ENCODE measurements around the gene NKAIN2.
"Not testable (repeated sequence)": the region's sequence is repeated elsewhere in the genome, so short reads cannot be mapped to it uniquely, and the experiment has no call there.

Gene NKAIN2

DNA sequence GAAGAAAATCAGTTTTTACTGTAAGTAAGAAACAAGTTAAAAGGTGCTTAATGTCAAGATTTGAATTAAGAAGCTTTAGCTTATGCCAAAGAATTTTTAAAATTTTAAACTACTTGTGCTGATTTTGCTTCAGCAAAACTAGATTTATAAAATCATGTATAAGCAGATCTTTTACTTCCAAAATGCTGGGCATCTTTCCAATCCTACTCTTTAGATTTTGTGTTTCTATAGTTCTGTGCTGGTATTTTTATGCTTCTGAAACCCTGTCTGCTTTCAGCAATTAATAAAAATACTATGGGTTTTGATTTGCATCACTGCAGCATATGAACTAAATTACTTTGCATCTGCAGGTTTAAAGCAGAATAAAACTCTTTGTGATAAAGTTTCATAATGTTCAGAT is 920.0 kb downstream of the NKAIN2 start:
- H3K4me3 ChIP-seq (ENCODE audit: low read depth, low read length), result no peak overlapping the region

GRCh38 chr6:124737804-124738203 is 934.1 kb downstream of the NKAIN2 start:
- not testable (repeated sequence) for H3K4me3 ChIP-seq (ENCODE audit: low read depth, low read length)

- H3K4me3 ChIP-seq (ENCODE audit: low read depth, low read length), result no peak overlapping the region
Observed at GRCh38 chr6:124738482-124738881, 934.8 kb downstream of the NKAIN2 start.

DNA sequence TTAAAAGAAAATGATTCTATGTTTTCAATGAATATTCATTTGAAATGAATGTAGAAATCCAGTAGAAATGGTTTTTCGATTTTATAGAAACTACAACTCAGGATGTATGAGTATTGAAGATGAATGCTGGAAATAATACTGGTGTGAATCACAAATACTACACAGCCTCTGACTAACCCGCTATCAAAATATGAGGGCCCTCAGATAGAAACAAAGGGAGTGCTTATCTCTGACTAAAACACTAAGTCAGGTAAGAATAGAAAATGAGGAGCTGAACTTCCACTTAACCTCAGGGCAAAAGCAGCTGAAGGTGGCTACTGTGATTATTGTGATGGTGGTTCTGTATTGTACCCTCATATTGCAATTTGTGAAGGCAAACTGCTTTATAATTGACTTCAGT is 937.7 kb downstream of the NKAIN2 start:
- H3K4me3 ChIP-seq (ENCODE audit: low read depth, low read length), result no peak overlapping the region

- H3K4me3 ChIP-seq (ENCODE audit: low read depth, low read length), result no peak overlapping the region
Observed at GRCh38 chr6:124742971-124743370, 939.3 kb downstream of the NKAIN2 start.

- H3K4me3 ChIP-seq (ENCODE audit: low read depth, low read length), result no peak overlapping the region
Observed at GRCh38 chr6:124743420-124743819, 939.8 kb downstream of the NKAIN2 start.

DNA sequence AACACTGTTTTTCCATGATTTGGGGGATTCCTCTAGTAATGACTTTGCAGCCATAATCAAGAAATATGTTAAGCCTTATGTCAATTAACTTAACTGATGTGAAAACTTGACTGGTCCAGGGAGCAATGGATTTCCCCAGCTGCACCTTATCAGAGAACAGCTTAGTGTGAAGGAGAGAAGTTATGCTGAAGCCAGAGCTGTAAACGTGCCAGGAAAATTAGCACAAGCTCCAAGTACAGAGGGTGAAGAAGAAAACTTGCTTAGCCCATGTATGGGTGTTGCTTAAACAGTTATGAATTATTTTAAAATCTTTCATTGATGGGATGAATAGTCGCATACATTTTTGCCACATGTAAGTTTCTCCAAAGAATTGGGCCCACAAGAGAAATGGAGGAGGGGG is 943.7 kb downstream of the NKAIN2 start:
- no peak overlapping the region for H3K4me3 ChIP-seq (ENCODE audit: low read depth, low read length)

GRCh38 chr6:124748778-124749177 is 945.1 kb downstream of the NKAIN2 start:
- no peak overlapping the region for H3K4me3 ChIP-seq (ENCODE audit: low read depth, low read length)

GRCh38 chr6:124753001-124753400 is 949.3 kb downstream of the NKAIN2 start:
- no peak overlapping the region for H3K4me3 ChIP-seq (ENCODE audit: low read depth, low read length)

DNA sequence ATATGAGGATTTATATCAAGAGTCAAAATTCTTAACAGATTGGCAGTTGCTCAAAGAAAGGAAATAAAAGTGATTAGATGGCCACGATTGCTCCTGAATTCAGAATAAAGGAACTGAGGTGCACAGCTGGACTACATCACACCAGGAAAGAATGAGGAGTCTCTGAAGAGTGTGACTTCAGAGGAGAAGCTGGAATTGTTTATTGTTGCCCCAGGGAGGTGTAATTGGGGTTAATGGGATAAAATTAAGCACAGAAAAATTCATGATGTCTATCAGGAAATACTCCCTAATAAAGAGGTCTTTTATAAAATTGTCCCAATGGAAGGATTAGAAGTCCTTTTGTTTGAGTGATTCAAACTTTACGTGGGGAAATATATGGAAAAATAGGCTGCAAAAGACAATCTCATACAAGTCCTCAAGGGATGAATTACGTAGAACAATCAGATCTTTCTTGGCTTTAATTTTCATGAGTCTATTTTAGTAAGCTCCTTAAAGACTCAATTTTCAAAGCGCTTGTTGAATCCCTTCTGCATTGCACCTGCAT is 950.0 kb downstream of the NKAIN2 start:
- H3K4me3 ChIP-seq (ENCODE audit: low read depth, low read length), result no peak overlapping the region

- H3K4me3 ChIP-seq (ENCODE audit: low read depth, low read length), result no peak overlapping the region
Observed at GRCh38 chr6:124755321-124755720, 951.7 kb downstream of the NKAIN2 start.

DNA sequence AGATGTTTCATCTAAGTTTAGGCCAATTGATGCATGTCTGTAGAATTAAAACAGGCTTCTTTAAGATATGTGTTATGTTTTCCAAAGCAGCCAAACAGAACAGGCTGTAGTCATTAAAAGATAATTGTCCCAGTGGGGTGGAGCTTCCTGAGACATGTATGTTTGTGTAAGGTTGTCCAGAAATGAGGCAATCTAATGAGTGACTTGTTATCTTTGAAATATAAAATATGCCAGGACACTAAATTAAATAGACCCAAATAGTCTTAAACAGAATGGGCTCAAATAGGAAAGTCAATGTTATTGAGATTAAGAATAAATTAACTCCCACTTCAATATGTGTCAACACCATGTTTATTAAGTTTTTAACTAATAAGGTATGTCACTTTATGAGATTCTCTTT is 953.9 kb downstream of the NKAIN2 start:
- H3K4me3 ChIP-seq (ENCODE audit: low read depth, low read length), result no peak overlapping the region

GRCh38 chr6:124758663-124759062 is 955.0 kb downstream of the NKAIN2 start:
- no peak overlapping the region for H3K4me3 ChIP-seq (ENCODE audit: low read depth, low read length)

DNA sequence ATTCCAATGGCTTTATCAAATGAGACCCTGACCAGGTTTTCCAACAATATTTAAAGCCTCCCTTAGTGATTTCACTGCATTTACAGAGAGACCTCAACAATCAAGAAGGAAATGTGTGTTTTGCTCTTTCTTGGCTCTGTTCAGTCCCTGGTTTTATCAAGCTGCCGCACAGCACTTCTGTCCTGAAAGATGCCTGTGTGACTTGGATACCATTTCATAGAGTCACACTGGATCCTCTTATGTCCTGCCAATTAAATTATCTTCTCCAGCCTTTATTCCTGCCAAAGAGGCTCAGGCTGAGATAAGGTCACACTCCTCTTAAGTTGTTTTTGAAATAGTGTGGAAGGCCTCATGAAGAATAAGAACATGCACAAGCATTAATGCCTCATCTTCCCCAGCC is 961.6 kb downstream of the NKAIN2 start:
- H3K4me3 ChIP-seq (ENCODE audit: low read depth, low read length), result no peak overlapping the region

- no peak overlapping the region for H3K4me3 ChIP-seq (ENCODE audit: low read depth, low read length)
Observed at GRCh38 chr6:124768224-124768623, 964.6 kb downstream of the NKAIN2 start.

GRCh38 chr6:124769811-124770544 is 966.3 kb downstream of the NKAIN2 start:
- no peak overlapping the region for H3K4me3 ChIP-seq (ENCODE audit: low read depth, low read length)

DNA sequence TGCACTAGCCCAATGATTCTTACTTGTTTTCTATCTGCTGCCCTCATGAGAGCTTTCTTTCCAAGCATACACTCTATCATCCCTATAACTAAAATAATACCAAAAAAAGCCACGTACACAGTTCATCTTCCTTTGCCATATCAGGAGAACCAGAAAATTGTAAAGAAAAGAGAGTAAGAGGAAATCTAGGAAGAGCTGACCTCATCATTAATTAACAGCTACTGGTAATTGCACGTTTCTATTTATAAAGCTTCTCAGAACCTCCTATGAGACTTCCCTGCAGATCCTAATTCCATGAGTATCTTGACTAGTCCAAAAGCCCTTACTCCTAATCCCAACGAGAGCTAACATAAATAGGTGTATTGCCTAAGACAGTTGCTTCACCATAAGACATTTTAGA is 967.1 kb downstream of the NKAIN2 start:
- no peak overlapping the region for H3K4me3 ChIP-seq (ENCODE audit: low read depth, low read length)

GRCh38 chr6:124772733-124773319 is 969.2 kb downstream of the NKAIN2 start:
- no peak overlapping the region for H3K4me3 ChIP-seq (ENCODE audit: low read depth, low read length)

DNA sequence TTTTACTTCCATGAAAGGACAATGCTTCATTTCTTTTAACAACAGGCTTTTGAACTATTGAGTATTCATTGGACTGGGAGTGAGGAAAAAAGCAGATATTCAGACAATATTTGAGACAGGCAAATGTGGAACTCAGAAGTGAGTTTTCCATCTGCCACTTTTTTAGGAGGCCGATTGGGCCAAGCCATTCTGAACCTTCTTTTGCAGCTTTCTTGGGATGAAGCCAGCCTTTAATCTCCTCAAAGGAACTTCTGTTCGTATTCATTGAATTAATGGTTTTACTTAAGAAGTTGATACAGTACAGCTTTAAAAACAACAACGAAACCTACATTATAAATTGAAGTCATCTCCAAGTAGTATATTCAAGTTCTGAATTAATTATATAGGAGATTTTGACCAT is 971.5 kb downstream of the NKAIN2 start:
- no peak overlapping the region for H3K4me3 ChIP-seq (ENCODE audit: low read depth, low read length)

- H3K4me3 ChIP-seq (ENCODE audit: low read depth, low read length), result no peak overlapping the region
Observed at GRCh38 chr6:124777863-124778262, 974.2 kb downstream of the NKAIN2 start.

DNA sequence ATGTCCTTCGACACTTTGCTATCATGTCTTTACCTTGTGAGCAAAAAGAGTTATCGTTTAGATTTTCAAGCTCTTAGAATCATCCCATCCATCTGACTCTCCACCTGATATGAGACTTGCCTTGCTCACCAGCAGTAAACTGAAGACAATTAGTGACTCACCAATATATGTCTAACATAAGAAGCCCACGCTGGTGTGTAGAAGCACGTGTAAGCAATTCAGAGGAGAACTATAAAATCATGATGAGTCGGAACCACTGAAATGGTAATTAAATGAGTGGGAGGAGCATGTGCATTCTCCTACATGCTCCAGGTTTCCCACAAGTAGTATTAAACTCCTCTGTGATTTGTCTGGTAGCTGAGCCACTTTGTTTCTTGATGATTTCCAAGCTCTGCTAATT is 977.0 kb downstream of the NKAIN2 start:
- H3K4me3 ChIP-seq (ENCODE audit: low read depth, low read length), result no peak overlapping the region

GRCh38 chr6:124783344-124783743 is 979.7 kb downstream of the NKAIN2 start:
- no peak overlapping the region for H3K4me3 ChIP-seq (ENCODE audit: low read depth, low read length)

- H3K4me3 ChIP-seq (ENCODE audit: low read depth, low read length), result no peak overlapping the region
Observed at GRCh38 chr6:124791156-124791555, 987.5 kb downstream of the NKAIN2 start.
